Mucosa of gallbladder (tissue), 1 donor: ENCODE results near the gene SLC5A11. TPM values are rescaled to one million over a fixed set of nuclear protein-coding genes. Genes with fewer than 3 reads are reported as not detected.

Source experiments
- DNase-seq: peaks from one replicate; pipeline ENCODE4 v3.0.0-alpha.2; 2020; ENCODE audit warnings: low spot score
- total RNA-seq: library from RNA; stranded (reverse); gene quantifications from one replicate; pipeline ENCODE4 v1.2.1, GENCODE V29; 2021
- donor health status: DM: no; HTN: no; CAD: no.

SLC5A11 gene
- total RNA-seq, 1 donor from 2014 or later, result 2.5 TPM

- no peak for DNase-seq
Observed at GRCh38 chr16:24917891-24918290, 72.1 kb downstream of the SLC5A11 start.

- DNase-seq, result no peak
Observed at GRCh38 chr16:24918641-24919040, 72.9 kb downstream of the SLC5A11 start.

- DNase-seq, result no peak
Observed at GRCh38 chr16:24919536-24919935, 73.8 kb downstream of the SLC5A11 start.

GRCh38 chr16:24920568-24920967 lies 74.8 kb downstream of the SLC5A11 start:
- DNase-seq, result no peak

- DNase-seq, result no peak
Observed at GRCh38 chr16:24921229-24921628, 75.5 kb downstream of the SLC5A11 start.

GRCh38 chr16:24925163-24925562 lies 79.4 kb downstream of the SLC5A11 start:
- no peak for DNase-seq

- no peak for DNase-seq
Observed at GRCh38 chr16:24929409-24929808, 83.6 kb downstream of the SLC5A11 start.

GRCh38 chr16:24930440-24930839 lies 84.7 kb downstream of the SLC5A11 start:
- no peak for DNase-seq

GRCh38 chr16:24931091-24931490 lies 85.3 kb downstream of the SLC5A11 start:
- no peak for DNase-seq

GRCh38 chr16:24935336-24935735 lies 89.6 kb downstream of the SLC5A11 start:
- no peak for DNase-seq

- no peak for DNase-seq
Observed at GRCh38 chr16:24936151-24936550, 90.4 kb downstream of the SLC5A11 start.

- no peak for DNase-seq
Observed at GRCh38 chr16:24939224-24939623, 93.5 kb downstream of the SLC5A11 start.

- no peak for DNase-seq
Observed at GRCh38 chr16:24939738-24940137, 94.0 kb downstream of the SLC5A11 start.

GRCh38 chr16:24943471-24943870 lies 97.7 kb downstream of the SLC5A11 start:
- no peak for DNase-seq

- DNase-seq, result no peak
Observed at GRCh38 chr16:24944206-24944605, 98.4 kb downstream of the SLC5A11 start.

GRCh38 chr16:24946155-24946554 lies 100.4 kb downstream of the SLC5A11 start:
- DNase-seq, result no peak

GRCh38 chr16:24950275-24950674 lies 104.5 kb downstream of the SLC5A11 start:
- DNase-seq, result no peak

GRCh38 chr16:24953306-24953705 lies 107.5 kb downstream of the SLC5A11 start:
- no peak for DNase-seq

GRCh38 chr16:24953721-24954120 lies 108.0 kb downstream of the SLC5A11 start:
- DNase-seq, result no peak

GRCh38 chr16:24954137-24954536 lies 108.4 kb downstream of the SLC5A11 start:
- no peak for DNase-seq

- no peak for DNase-seq
Observed at GRCh38 chr16:24955975-24956731, 110.4 kb downstream of the SLC5A11 start.

- DNase-seq, result no peak
Observed at GRCh38 chr16:24957887-24958286, 112.1 kb downstream of the SLC5A11 start.
